Activated CD8-positive, alpha-beta memory T cell treated with anti-CD3 and anti-CD28 coated beads, Interleukin-2, amount 50 U/mL, for 1 hour (primary cell): ENCODE data around the gene CD36.

Source experiments
- DNase-seq: peaks from one replicate; pipeline ENCODE4 v3.0.0-alpha.2; 2020; ENCODE audit errors: extremely low read depth

CD36 gene

GRCh38 chr7:80637911-80638765 lies at the start of gene CD36:
TSS of gene CD36 (plus strand) at chr7:80638642. CDS start at chr7:80646741, 8,099 bp downstream.
- DNase-seq: no peak

- no peak for DNase-seq
Observed at GRCh38 chr7:80589631-80590030, 48.8 kb upstream of the CD36 start.

- DNase-seq: no peak
Observed at GRCh38 chr7:80591654-80592053, 46.8 kb upstream of the CD36 start.

GRCh38 chr7:80593869-80594586 lies 44.4 kb upstream of the CD36 start:
- DNase-seq: no peak

- DNase-seq: no peak
Observed at GRCh38 chr7:80596933-80597517, 41.4 kb upstream of the CD36 start.

- no peak for DNase-seq
Observed at GRCh38 chr7:80597875-80598274, 40.6 kb upstream of the CD36 start.

- no peak for DNase-seq
Observed at GRCh38 chr7:80600046-80600445, 38.4 kb upstream of the CD36 start.

GRCh38 chr7:80601999-80602398 lies 36.4 kb upstream of the CD36 start:
- DNase-seq: no peak

- no peak for DNase-seq
Observed at GRCh38 chr7:80603940-80604339, 34.5 kb upstream of the CD36 start.

- no peak for DNase-seq
Observed at GRCh38 chr7:80604436-80604835, 34.0 kb upstream of the CD36 start.

GRCh38 chr7:80607136-80607535 lies 31.3 kb upstream of the CD36 start:
- no peak for DNase-seq

- no peak for DNase-seq
Observed at GRCh38 chr7:80608336-80608735, 30.1 kb upstream of the CD36 start.

GRCh38 chr7:80609751-80610150 lies 28.7 kb upstream of the CD36 start:
- DNase-seq: no peak

- no peak for DNase-seq
Observed at GRCh38 chr7:80611353-80611752, 27.1 kb upstream of the CD36 start.

GRCh38 chr7:80611779-80612178 lies 26.7 kb upstream of the CD36 start:
- DNase-seq: no peak

GRCh38 chr7:80612880-80613279 lies 25.6 kb upstream of the CD36 start:
- no peak for DNase-seq

GRCh38 chr7:80613519-80613918 lies 24.9 kb upstream of the CD36 start:
- no peak for DNase-seq

GRCh38 chr7:80614851-80615271 lies 23.6 kb upstream of the CD36 start:
- no peak for DNase-seq

GRCh38 chr7:80618096-80618495 lies 20.3 kb upstream of the CD36 start:
- DNase-seq: no peak

- no peak for DNase-seq
Observed at GRCh38 chr7:80619741-80620140, 18.7 kb upstream of the CD36 start.

- DNase-seq: no peak
Observed at GRCh38 chr7:80622541-80622940, 15.9 kb upstream of the CD36 start.

- DNase-seq: no peak
Observed at GRCh38 chr7:80623503-80624252, 14.8 kb upstream of the CD36 start.
